MM.1S (cell line): ENCODE measurements around the gene C1QTNF5.

Experiments
- CTCF ChIP-seq: fragments of 300-600 bp; sonication (generic); IDR thresholded peaks from 2 replicates; pipeline ENCODE4 v1.5.1; 2016; ENCODE audit warnings: antibody characterized with exemption, low read length, mixed read lengths
- EZH2 ChIP-seq: fragments of 300-600 bp; sonication (generic); optimal IDR thresholded peaks from 2 replicates; pipeline ENCODE3; 2017; ENCODE audit warnings: low read depth, mild to moderate bottlenecking, antibody characterized with exemption, low read length, mixed read lengths
- EZH2phosphoT487 ChIP-seq: fragments of 300-600 bp; sonication (generic); IDR thresholded peaks from 2 replicates; pipeline ENCODE4 v1.6.1; 2018; ENCODE audit warnings: antibody characterized with exemption, low read length

- TF ChIP-seq EZH2, result no peak
- no peak for TF ChIP-seq CTCF
- TF ChIP-seq EZH2phosphoT487, result no peak
Measured at GRCh38 chr11:119338965-119339588, 1.6 kb downstream of the C1QTNF5 start.
